HEK293 (cell line): Measurements from ENCODE around the gene TEX30.

Source experiments
- GLIS2 ChIP-seq: fragments of 450-650 bp; formaldehyde crosslinking; IDR thresholded peaks from 2 replicates; pipeline ENCODE4 v1.5.1; 2016; ENCODE audit warnings: missing biosample characterization, missing genetic modification characterization
- ZBTB8A ChIP-seq: fragments of 450-650 bp; formaldehyde crosslinking; IDR thresholded peaks from 2 replicates; pipeline ENCODE4 v1.5.1; 2016; ENCODE audit warnings: missing biosample characterization, missing genetic modification characterization
- ZNF157 ChIP-seq: fragments of 450-650 bp; formaldehyde crosslinking; IDR thresholded peaks from 2 replicates; pipeline ENCODE4 v1.5.1; 2016; ENCODE audit warnings: missing biosample characterization, missing genetic modification characterization
- ZNF211 ChIP-seq: fragments of 450-650 bp; formaldehyde crosslinking; IDR thresholded peaks from 2 replicates; pipeline ENCODE4 v1.5.1; 2016; ENCODE audit warnings: low read depth, missing biosample characterization, missing genetic modification characterization
- ZNF23 ChIP-seq: fragments of 450-650 bp; formaldehyde crosslinking; IDR thresholded peaks from 2 replicates; pipeline ENCODE4 v1.5.1; 2016; ENCODE audit warnings: missing biosample characterization, missing genetic modification characterization, borderline replicate concordance
- ZNF248 ChIP-seq: fragments of 450-650 bp; formaldehyde crosslinking; IDR thresholded peaks from 2 replicates; pipeline ENCODE4 v1.5.1; 2017; ENCODE audit warnings: missing biosample characterization, missing genetic modification characterization
- ZNF335 ChIP-seq: fragments of 450-650 bp; formaldehyde crosslinking; conservative IDR thresholded peaks from 2 replicates; pipeline ENCODE4 v1.5.1; 2016; ENCODE audit warnings: missing biosample characterization, missing genetic modification characterization
- ZNF426 ChIP-seq: fragments of 450-650 bp; formaldehyde crosslinking; IDR thresholded peaks from 2 replicates; pipeline ENCODE4 v1.5.1; 2017; ENCODE audit warnings: missing biosample characterization, missing genetic modification characterization, mild to moderate bottlenecking, inconsistent platforms, moderate library complexity
- ZNF654 ChIP-seq: fragments of 450-650 bp; formaldehyde crosslinking; IDR thresholded peaks from 2 replicates; pipeline ENCODE4 v1.5.1; 2016; ENCODE audit warnings: low read depth, missing biosample characterization, missing genetic modification characterization
- ZNF658 ChIP-seq: fragments of 450-650 bp; formaldehyde crosslinking; IDR thresholded peaks from 2 replicates; pipeline ENCODE4; 2016; ENCODE audit warnings: missing biosample characterization, missing genetic modification characterization
- ZNF792 ChIP-seq: fragments of 450-650 bp; formaldehyde crosslinking; IDR thresholded peaks from 2 replicates; pipeline ENCODE4 v1.5.1; 2016; ENCODE audit warnings: missing biosample characterization, missing genetic modification characterization
- ZXDB ChIP-seq: fragments of 450-650 bp; formaldehyde crosslinking; IDR thresholded peaks from 2 replicates; pipeline ENCODE4 v1.5.1; 2016; ENCODE audit warnings: missing biosample characterization, missing genetic modification characterization
- TF ChIP-seq, protein P1 (sequence below): fragments of 450-650 bp; formaldehyde crosslinking; IDR thresholded peaks from 2 replicates; pipeline ENCODE4 v1.5.1; 2016; ENCODE audit warnings: missing biosample characterization, missing genetic modification characterization
- TF ChIP-seq, protein P2 (sequence below): fragments of 450-650 bp; formaldehyde crosslinking; IDR thresholded peaks from 2 replicates; pipeline ENCODE4 v1.5.1; 2016; ENCODE audit warnings: missing biosample characterization, missing genetic modification characterization, low read depth
- TF ChIP-seq, protein P3 (sequence below): fragments of 450-650 bp; formaldehyde crosslinking; IDR thresholded peaks from 2 replicates; pipeline ENCODE4 v1.5.1; 2016; ENCODE audit warnings: missing biosample characterization, missing genetic modification characterization
- TF ChIP-seq, protein P4 (sequence below): fragments of 450-650 bp; formaldehyde crosslinking; IDR thresholded peaks from 2 replicates; pipeline ENCODE4 v1.5.1; 2017; ENCODE audit warnings: missing biosample characterization, mild to moderate bottlenecking, missing genetic modification characterization, moderate library complexity
- TF ChIP-seq, protein P5 (sequence below): fragments of 450-650 bp; formaldehyde crosslinking; optimal IDR thresholded peaks from 2 replicates; pipeline ENCODE3; 2016; ENCODE audit warnings: missing biosample characterization, mild to moderate bottlenecking, missing genetic modification characterization
- TF ChIP-seq, protein P6 (sequence below): fragments of 450-650 bp; formaldehyde crosslinking; conservative IDR thresholded peaks from 2 replicates; pipeline ENCODE4 v1.5.1; 2016; ENCODE audit warnings: low read depth, missing biosample characterization, missing genetic modification characterization
- TF ChIP-seq, protein P7 (sequence below): fragments of 450-650 bp; formaldehyde crosslinking; IDR thresholded peaks from 2 replicates; pipeline ENCODE4 v1.5.1; 2016; ENCODE audit warnings: missing biosample characterization, missing genetic modification characterization
- TF ChIP-seq, protein P8 (sequence below): fragments of 450-650 bp; formaldehyde crosslinking; IDR thresholded peaks from 2 replicates; pipeline ENCODE4 v1.5.1; 2016; ENCODE audit warnings: missing biosample characterization, missing genetic modification characterization

TEX30 gene

DNA sequence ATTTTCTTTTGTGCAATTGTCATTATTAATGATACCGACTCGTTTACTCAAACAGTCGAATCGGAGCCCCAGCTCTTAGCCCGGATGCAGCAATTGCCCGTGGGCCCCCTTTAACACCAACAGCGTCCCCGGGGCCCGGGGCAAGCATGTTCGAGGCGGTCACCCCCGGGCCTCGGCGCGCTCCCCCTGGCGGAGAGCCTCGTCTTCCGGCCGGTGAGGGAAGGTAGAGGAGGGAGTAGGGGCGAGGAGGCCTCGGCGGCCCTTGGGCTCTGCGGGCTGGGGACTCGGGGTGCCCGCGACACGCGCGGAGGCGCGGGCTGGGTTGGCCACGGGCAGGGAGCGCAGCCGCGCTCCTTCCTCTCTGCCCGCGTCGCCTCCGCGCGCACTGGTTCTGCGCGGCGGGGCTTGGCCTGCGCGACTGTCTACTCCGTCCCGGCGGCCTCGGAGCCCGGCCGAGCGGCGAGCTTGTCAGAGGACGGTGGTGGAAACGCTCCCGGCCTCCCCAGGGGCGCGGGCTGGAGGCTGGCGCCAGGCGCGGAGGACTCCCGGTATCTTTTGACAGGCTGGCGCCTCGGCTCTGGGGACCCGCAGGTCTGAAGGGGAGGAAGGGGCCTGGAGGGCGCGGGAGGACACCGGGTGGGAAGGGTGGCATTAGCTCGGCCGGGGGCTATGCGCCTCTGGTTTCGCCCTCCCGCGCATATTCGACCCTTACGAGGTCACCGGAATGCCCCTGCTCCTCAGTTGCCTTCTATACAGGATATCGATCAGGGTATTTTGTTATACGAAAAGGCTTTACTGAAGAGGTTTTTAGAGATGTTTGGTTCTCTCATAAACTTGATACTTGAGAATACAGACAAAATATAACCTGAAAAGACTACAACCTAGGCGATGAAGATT, 26.8 kb upstream of the TEX30 start (continued):
- TF ChIP-seq, protein P1, sequence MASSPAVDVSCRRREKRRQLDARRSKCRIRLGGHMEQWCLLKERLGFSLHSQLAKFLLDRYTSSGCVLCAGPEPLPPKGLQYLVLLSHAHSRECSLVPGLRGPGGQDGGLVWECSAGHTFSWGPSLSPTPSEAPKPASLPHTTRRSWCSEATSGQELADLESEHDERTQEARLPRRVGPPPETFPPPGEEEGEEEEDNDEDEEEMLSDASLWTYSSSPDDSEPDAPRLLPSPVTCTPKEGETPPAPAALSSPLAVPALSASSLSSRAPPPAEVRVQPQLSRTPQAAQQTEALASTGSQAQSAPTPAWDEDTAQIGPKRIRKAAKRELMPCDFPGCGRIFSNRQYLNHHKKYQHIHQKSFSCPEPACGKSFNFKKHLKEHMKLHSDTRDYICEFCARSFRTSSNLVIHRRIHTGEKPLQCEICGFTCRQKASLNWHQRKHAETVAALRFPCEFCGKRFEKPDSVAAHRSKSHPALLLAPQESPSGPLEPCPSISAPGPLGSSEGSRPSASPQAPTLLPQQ (tag by site-specific recombination): peak; percentile 91
- TF ChIP-seq ZNF211 (tag by site-specific recombination) (no peak), ZNF426 (tag by site-specific recombination) (no peak), ZBTB8A (peak; percentile 69), ZNF658 (tag by site-specific recombination) (no peak), ZXDB (tag by site-specific recombination) (peak; percentile 42; the same call in 1 of the 2 replicates), GLIS2 (tag by site-specific recombination) (peak; percentile 46; the same call in 1 of the 2 replicates), ZNF248 (tag by site-specific recombination) (no peak), ZNF654 (tag by site-specific recombination) (no peak), ZNF792 (tag by site-specific recombination) (no peak), ZNF335 (tag by site-specific recombination) (peak; percentile 87), ZNF23 (tag by site-specific recombination) (no peak), ZNF157 (no peak)
- TF ChIP-seq, protein P2, sequence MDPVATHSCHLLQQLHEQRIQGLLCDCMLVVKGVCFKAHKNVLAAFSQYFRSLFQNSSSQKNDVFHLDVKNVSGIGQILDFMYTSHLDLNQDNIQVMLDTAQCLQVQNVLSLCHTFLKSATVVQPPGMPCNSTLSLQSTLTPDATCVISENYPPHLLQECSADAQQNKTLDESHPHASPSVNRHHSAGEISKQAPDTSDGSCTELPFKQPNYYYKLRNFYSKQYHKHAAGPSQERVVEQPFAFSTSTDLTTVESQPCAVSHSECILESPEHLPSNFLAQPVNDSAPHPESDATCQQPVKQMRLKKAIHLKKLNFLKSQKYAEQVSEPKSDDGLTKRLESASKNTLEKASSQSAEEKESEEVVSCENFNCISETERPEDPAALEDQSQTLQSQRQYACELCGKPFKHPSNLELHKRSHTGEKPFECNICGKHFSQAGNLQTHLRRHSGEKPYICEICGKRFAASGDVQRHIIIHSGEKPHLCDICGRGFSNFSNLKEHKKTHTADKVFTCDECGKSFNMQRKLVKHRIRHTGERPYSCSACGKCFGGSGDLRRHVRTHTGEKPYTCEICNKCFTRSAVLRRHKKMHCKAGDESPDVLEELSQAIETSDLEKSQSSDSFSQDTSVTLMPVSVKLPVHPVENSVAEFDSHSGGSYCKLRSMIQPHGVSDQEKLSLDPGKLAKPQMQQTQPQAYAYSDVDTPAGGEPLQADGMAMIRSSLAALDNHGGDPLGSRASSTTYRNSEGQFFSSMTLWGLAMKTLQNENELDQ (tag by site-specific recombination): no peak
- TF ChIP-seq, protein P3, sequence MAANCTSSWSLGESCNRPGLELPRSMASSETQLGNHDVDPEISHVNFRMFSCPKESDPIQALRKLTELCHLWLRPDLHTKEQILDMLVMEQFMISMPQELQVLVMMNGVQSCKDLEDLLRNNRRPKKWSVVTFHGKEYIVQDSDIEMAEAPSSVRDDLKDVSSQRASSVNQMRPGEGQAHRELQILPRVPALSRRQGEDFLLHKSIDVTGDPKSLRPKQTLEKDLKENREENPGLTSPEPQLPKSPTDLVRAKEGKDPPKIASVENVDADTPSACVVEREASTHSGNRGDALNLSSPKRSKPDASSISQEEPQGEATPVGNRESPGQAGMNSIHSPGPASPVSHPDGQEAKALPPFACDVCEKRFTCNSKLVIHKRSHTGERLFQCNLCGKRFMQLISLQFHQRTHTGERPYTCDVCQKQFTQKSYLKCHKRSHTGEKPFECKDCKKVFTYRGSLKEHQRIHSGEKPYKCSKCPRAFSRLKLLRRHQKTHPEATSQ (tag by site-specific recombination): no peak
- TF ChIP-seq, protein P4, sequence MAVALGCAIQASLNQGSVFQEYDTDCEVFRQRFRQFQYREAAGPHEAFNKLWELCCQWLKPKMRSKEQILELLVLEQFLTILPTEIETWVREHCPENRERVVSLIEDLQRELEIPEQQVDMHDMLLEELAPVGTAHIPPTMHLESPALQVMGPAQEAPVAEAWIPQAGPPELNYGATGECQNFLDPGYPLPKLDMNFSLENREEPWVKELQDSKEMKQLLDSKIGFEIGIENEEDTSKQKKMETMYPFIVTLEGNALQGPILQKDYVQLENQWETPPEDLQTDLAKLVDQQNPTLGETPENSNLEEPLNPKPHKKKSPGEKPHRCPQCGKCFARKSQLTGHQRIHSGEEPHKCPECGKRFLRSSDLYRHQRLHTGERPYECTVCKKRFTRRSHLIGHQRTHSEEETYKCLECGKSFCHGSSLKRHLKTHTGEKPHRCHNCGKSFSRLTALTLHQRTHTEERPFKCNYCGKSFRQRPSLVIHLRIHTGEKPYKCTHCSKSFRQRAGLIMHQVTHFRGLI: no peak
- TF ChIP-seq, protein P5, sequence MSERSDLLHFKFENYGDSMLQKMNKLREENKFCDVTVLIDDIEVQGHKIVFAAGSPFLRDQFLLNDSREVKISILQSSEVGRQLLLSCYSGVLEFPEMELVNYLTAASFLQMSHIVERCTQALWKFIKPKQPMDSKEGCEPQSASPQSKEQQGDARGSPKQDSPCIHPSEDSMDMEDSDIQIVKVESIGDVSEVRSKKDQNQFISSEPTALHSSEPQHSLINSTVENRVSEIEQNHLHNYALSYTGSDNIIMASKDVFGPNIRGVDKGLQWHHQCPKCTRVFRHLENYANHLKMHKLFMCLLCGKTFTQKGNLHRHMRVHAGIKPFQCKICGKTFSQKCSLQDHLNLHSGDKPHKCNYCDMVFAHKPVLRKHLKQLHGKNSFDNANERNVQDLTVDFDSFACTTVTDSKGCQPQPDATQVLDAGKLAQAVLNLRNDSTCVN (tag by site-specific recombination): peak; percentile 96
- TF ChIP-seq, protein P6, sequence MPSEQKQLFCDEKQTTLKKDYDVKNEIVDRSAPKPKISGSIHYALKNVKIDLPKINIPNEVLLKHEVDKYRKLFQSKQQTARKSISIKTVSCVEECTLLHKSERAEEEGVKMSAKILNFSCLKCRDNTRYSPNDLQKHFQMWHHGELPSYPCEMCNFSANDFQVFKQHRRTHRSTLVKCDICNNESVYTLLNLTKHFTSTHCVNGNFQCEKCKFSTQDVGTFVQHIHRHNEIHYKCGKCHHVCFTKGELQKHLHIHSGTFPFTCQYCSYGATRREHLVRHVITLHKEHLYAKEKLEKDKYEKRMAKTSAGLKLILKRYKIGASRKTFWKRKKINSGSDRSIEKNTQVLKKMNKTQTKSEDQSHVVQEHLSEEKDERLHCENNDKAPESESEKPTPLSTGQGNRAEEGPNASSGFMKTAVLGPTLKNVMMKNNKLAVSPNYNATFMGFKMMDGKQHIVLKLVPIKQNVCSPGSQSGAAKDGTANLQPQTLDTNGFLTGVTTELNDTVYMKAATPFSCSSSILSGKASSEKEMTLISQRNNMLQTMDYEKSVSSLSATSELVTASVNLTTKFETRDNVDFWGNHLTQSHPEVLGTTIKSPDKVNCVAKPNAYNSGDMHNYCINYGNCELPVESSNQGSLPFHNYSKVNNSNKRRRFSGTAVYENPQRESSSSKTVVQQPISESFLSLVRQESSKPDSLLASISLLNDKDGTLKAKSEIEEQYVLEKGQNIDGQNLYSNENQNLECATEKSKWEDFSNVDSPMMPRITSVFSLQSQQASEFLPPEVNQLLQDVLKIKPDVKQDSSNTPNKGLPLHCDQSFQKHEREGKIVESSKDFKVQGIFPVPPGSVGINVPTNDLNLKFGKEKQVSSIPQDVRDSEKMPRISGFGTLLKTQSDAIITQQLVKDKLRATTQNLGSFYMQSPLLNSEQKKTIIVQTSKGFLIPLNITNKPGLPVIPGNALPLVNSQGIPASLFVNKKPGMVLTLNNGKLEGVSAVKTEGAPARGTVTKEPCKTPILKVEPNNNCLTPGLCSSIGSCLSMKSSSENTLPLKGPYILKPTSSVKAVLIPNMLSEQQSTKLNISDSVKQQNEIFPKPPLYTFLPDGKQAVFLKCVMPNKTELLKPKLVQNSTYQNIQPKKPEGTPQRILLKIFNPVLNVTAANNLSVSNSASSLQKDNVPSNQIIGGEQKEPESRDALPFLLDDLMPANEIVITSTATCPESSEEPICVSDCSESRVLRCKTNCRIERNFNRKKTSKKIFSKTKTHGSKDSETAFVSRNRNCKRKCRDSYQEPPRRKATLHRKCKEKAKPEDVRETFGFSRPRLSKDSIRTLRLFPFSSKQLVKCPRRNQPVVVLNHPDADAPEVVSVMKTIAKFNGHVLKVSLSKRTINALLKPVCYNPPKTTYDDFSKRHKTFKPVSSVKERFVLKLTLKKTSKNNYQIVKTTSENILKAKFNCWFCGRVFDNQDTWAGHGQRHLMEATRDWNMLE: no peak
- TF ChIP-seq, protein P7, sequence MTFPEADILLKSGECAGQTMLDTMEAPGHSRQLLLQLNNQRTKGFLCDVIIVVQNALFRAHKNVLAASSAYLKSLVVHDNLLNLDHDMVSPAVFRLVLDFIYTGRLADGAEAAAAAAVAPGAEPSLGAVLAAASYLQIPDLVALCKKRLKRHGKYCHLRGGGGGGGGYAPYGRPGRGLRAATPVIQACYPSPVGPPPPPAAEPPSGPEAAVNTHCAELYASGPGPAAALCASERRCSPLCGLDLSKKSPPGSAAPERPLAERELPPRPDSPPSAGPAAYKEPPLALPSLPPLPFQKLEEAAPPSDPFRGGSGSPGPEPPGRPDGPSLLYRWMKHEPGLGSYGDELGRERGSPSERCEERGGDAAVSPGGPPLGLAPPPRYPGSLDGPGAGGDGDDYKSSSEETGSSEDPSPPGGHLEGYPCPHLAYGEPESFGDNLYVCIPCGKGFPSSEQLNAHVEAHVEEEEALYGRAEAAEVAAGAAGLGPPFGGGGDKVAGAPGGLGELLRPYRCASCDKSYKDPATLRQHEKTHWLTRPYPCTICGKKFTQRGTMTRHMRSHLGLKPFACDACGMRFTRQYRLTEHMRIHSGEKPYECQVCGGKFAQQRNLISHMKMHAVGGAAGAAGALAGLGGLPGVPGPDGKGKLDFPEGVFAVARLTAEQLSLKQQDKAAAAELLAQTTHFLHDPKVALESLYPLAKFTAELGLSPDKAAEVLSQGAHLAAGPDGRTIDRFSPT (tag by site-specific recombination): peak; percentile 16; the same call in 1 of the 2 replicates
- TF ChIP-seq, protein P8, sequence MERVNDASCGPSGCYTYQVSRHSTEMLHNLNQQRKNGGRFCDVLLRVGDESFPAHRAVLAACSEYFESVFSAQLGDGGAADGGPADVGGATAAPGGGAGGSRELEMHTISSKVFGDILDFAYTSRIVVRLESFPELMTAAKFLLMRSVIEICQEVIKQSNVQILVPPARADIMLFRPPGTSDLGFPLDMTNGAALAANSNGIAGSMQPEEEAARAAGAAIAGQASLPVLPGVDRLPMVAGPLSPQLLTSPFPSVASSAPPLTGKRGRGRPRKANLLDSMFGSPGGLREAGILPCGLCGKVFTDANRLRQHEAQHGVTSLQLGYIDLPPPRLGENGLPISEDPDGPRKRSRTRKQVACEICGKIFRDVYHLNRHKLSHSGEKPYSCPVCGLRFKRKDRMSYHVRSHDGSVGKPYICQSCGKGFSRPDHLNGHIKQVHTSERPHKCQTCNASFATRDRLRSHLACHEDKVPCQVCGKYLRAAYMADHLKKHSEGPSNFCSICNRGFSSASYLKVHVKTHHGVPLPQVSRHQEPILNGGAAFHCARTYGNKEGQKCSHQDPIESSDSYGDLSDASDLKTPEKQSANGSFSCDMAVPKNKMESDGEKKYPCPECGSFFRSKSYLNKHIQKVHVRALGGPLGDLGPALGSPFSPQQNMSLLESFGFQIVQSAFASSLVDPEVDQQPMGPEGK (tag by site-specific recombination): peak; percentile 78
